GM18907 (cell line): ENCODE results near the gene NAT9.

Experiments
- ATAC-seq: cut with Tn5 transposase; IDR thresholded peaks from one replicate; pipeline ENCODE4 v1.9.1; 2021; ENCODE audit warnings: mild to moderate bottlenecking, moderate library complexity; ENCODE audit not compliant: unreplicated experiment

Gene NAT9

GRCh38 chr17:74731347-74731605 lies 44.9 kb downstream of the NAT9 start:
- ATAC-seq: no peak

GRCh38 chr17:74730491-74731346 lies 45.4 kb downstream of the NAT9 start:
- ATAC-seq: no peak

- no peak for ATAC-seq
These were observed 46.3 kb downstream of the NAT9 start for GRCh38 chr17:74729866-74730265.

GRCh38 chr17:74729368-74729767 lies 46.8 kb downstream of the NAT9 start:
- ATAC-seq: no peak

GRCh38 chr17:74728702-74729075 lies 47.5 kb downstream of the NAT9 start:
- no peak for ATAC-seq

- no peak for ATAC-seq
These were observed 48.0 kb downstream of the NAT9 start for GRCh38 chr17:74728033-74728701.

- ATAC-seq: no peak
These were observed 51.0 kb downstream of the NAT9 start for GRCh38 chr17:74725111-74725510.

GRCh38 chr17:74723891-74724290 lies 52.3 kb downstream of the NAT9 start:
- ATAC-seq: no peak

- ATAC-seq: no peak
These were observed 53.4 kb downstream of the NAT9 start for GRCh38 chr17:74722782-74723181.
